ENCODE measurements around the gene ZNF621.

GRCh38 chr3:40583691-40584090, 58.9 kb downstream of the ZNF621 start:
- TF ChIP-seq GATA2 (IDR thresholded peaks at IDR 0.05; ENCODE audit: low read depth, low read length): no peak
- TF ChIP-seq GATA3 (IDR thresholded peaks at IDR 0.05; ENCODE audit: low read depth, low read length): no peak

All from SH-SY5Y (cell line).